Mammary epithelial cell (primary cell): ENCODE measurements around the gene SEC14L5.

Experiments
- CTCF ChIP-seq, 2 donors: IDR thresholded peaks in 1 of 2; conservative IDR thresholded peaks in 1 of 2; 2 replicates each; pipeline ENCODE4 v1.5.1; 2011 to 2012; ENCODE audit warnings: inconsistent platforms in 2 of 2, low read length in 2 of 2, mild to moderate bottlenecking in 2 of 2, control low read depth in 1 of 2, low read depth in 1 of 2; ENCODE audit not compliant: insufficient read depth in 1 of 2; ENCODE audit errors: extremely low read depth in 1 of 2
- EZH2 ChIP-seq: IDR thresholded peaks from 2 replicates; pipeline ENCODE4 v1.6.1; 2012; ENCODE audit warnings: low read length, inconsistent platforms, borderline replicate concordance

GRCh38 chr16:4988647-4989046, 30.5 kb downstream of the SEC14L5 start:
- TF ChIP-seq CTCF (conservative IDR thresholded peaks at IDR 0.05 in 1 of 2, IDR thresholded peaks at IDR 0.05 in 1 of 2; ENCODE audit: extremely low read depth in 1 of 2, insufficient read depth in 1 of 2, low read depth in 1 of 2, low read length in 2 of 2) (no peak), EZH2 (no peak)
